BJ (cell line): ENCODE data around the gene OR52A5. TPM values are rescaled to one million over a fixed set of nuclear protein-coding genes. Genes with fewer than 3 reads are reported as not detected.

Source experiments
- CTCF ChIA-PET: fragments of 350-600 bp; formaldehyde crosslinking; extraction: SDS; loops from one replicate; lab custom pipeline; 2021; ENCODE audit warnings: antibody characterized with exemption, inconsistent platforms; lab: Yijun Ruan, JAX
- POLR2A ChIA-PET: fragments of 300-600 bp; sonication (Branson Sonifier 250); formaldehyde crosslinking; extraction: SDS; loops from one replicate; lab custom pipeline; 2021; ENCODE audit warnings: antibody characterized with exemption; lab: Charles Lee
- DNase-seq: peaks from one replicate; pipeline ENCODE4 v3.0.0-alpha.2; 2011; ENCODE audit warnings: low read depth
- H3K27me3 ChIP-seq: 2 replicates; pipeline ENCODE4 v1.6.0; 2011; ENCODE audit warnings: low read length; ENCODE audit not compliant: control insufficient read depth, insufficient read depth
- H3K36me3 ChIP-seq: 2 replicates; pipeline ENCODE4 v1.5.1; 2011; ENCODE audit warnings: low read length; ENCODE audit not compliant: control insufficient read depth, insufficient read depth
- H3K4me3 ChIP-seq: 2 replicates; pipeline ENCODE4 v1.5.1; 2011; ENCODE audit warnings: low read depth, mild to moderate bottlenecking, control low read depth, low read length
- polyA plus RNA-seq: library from polyadenylated mRNA; depleted of rRNA; stranded (reverse); fragments of >200 nt; gene quantifications from 2 replicates; pipeline ENCODE4 v1.2.3, GENCODE V29; 2011; rRNA removed
- TF ChIP-seq, protein P1 (sequence below): IDR thresholded peaks from 2 replicates; pipeline ENCODE4 v1.5.1; 2011; ENCODE audit warnings: low read depth, mild to moderate bottlenecking, control low read depth, inconsistent platforms, low read length, moderate library complexity; ENCODE audit not compliant: insufficient read depth

The OR52A5 gene
- polyA plus RNA-seq, 1 experiment: not detected

DNA sequence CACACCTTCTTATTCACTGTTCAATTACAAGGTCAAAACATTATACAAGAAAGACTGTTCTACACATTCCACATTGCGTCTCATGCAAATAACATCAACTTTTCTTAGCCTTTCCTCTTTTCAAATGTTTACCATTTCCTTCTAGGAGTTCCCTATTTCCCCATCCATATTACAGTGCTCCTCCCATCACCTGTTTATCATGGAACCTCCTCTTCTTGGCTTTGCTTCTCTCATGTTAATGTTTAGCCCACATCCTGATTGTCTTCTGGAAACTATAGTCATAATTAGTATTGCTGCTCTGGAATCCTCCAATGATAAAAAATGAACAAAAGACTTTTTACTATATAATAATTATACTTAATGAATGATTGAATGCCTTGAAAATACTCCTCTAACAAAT is 47.5 kb downstream of the OR52A5 start:
- no peak for DNase-seq
- no peak overlapping the region for H3K4me3 ChIP-seq
- no peaks in the 10 kb centered on the region for H3K27me3 ChIP-seq
- TF ChIP-seq, protein P1, sequence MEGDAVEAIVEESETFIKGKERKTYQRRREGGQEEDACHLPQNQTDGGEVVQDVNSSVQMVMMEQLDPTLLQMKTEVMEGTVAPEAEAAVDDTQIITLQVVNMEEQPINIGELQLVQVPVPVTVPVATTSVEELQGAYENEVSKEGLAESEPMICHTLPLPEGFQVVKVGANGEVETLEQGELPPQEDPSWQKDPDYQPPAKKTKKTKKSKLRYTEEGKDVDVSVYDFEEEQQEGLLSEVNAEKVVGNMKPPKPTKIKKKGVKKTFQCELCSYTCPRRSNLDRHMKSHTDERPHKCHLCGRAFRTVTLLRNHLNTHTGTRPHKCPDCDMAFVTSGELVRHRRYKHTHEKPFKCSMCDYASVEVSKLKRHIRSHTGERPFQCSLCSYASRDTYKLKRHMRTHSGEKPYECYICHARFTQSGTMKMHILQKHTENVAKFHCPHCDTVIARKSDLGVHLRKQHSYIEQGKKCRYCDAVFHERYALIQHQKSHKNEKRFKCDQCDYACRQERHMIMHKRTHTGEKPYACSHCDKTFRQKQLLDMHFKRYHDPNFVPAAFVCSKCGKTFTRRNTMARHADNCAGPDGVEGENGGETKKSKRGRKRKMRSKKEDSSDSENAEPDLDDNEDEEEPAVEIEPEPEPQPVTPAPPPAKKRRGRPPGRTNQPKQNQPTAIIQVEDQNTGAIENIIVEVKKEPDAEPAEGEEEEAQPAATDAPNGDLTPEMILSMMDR: no peak
- ChIA-PET CTCF (interaction anchor here (0.6 kb wide), 1 partner anchor 132 kb away, joined by 4 read pairs; no protein-coding TSS in a partner anchor), POLR2A (no interaction called here)
- no peaks in the 10 kb centered on the region for H3K36me3 ChIP-seq

DNA sequence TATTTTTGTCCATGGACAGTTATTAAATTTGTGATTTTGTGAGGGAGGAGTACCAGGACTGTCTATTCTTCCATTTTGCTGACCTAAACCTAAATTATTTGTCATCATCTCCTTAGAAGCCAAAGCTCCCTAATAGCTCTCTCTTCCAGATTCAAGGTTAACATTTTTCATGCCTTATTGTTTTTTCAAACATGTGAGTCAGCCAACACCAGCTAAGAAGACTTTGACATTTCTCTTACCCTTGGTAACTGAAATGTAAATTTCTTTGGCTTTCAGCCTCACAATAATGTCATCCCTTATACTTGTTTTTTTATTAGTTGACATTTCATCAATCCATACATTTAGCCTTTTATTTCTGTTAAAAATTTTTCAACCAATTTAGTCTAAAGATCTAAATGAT is 49.6 kb downstream of the OR52A5 start:
- ChIA-PET CTCF (no interaction called here), POLR2A (no interaction called here)
- Histone ChIP-seq H3K27me3 (no peaks in the 10 kb centered on the region), H3K4me3 (no peak overlapping the region), H3K36me3 (no peaks in the 10 kb centered on the region)
- TF ChIP-seq, protein P1: no peak
- no peak for DNase-seq

DNA sequence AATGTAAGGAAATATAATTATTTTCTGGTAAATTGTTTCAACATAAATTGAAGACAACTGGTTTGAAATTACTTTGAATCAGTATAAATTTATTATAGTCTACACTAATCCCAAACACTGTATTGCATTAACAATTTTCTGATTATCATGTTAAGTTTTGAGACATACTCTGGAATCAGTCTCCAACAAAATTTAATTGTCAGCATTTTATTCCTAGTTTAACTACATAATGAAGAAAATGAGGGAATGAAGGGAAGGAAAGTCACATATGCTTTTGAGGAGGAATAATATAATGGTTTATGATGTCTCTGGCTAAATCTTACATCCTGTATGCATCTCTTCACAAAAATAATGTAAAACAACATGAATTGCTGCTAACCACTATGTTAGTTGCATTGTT is 54.6 kb downstream of the OR52A5 start:
- ChIA-PET POLR2A (no interaction called here), CTCF (no interaction called here)
- H3K36me3 ChIP-seq: no peaks in the 10 kb centered on the region
- no peaks in the 10 kb centered on the region for H3K27me3 ChIP-seq
- TF ChIP-seq, protein P1: no peak
- no peak overlapping the region for H3K4me3 ChIP-seq
- no peak for DNase-seq

DNA sequence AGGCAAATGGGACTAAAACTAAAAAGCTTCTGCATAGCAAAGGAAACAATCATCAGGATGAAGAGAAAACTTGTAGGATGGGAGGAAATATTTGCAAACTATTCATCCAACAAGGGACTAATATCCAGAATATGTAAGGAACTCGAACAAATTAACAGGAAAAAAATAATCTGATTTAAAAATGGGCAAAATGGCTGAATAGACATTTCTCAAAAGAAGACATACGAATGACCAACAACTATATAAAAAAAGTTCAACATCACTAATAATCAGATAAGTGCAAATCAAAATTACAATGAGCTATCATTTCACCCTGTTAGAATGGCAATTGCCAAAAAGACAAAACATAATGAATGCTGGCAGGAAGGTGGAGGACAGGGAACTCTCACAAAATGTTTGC is 56.8 kb downstream of the OR52A5 start:
- POLR2A ChIA-PET: no interaction called here
- Histone ChIP-seq H3K36me3 (no peaks in the 10 kb centered on the region), H3K27me3 (no peaks in the 10 kb centered on the region), H3K4me3 (no peak overlapping the region)
- CTCF ChIA-PET: no interaction called here
- no peak for DNase-seq
- TF ChIP-seq, protein P1: no peak

Other genes starting within 250 kb of the OR52A5 start
- not detected in 2 replicates for gene OR51A7, start 234.6 kb downstream of the OR52A5 start, polyA plus RNA-seq
- not detected in 2 replicates for gene OR51G2, start 219.0 kb downstream of the OR52A5 start, polyA plus RNA-seq
- gene OR51G1, start 214.0 kb downstream of the OR52A5 start, polyA plus RNA-seq: not detected in 2 replicates
- gene OR51A4, start 190.8 kb downstream of the OR52A5 start, polyA plus RNA-seq: not detected in 2 replicates
- not detected in 2 replicates for gene OR51A2, start 182.6 kb downstream of the OR52A5 start, polyA plus RNA-seq
- gene OR51L1, start 143.5 kb downstream of the OR52A5 start, polyA plus RNA-seq: not detected in 2 replicates
- not detected in 2 replicates for gene OR52J3, start 91.8 kb downstream of the OR52A5 start, polyA plus RNA-seq
- gene OR52E2, start 78.7 kb downstream of the OR52A5 start, polyA plus RNA-seq: not detected in 2 replicates
- not detected in 2 replicates for gene OR52E1, start 68.8 kb downstream of the OR52A5 start, polyA plus RNA-seq
- gene OR52A1, start 16.4 kb upstream of the OR52A5 start, polyA plus RNA-seq: not detected in 2 replicates
- not detected in 2 replicates for gene OR51V1, start 62.3 kb upstream of the OR52A5 start, polyA plus RNA-seq
- not detected in 2 replicates for gene HBB, start 88.7 kb upstream of the OR52A5 start, polyA plus RNA-seq
- gene HBD, start 96.1 kb upstream of the OR52A5 start, polyA plus RNA-seq: 0.56 and 1.0 TPM in 2 replicates
- gene HBG1, start 111.5 kb upstream of the OR52A5 start, polyA plus RNA-seq: not detected in 2 replicates
- not detected in 2 replicates for gene HBG2, start 116.4 kb upstream of the OR52A5 start, polyA plus RNA-seq
- gene HBE1, start 131.6 kb upstream of the OR52A5 start, polyA plus RNA-seq: not detected in 2 replicates
- gene OR51B4, start 163.6 kb upstream of the OR52A5 start, polyA plus RNA-seq: not detected in 2 replicates
- not detected in 2 replicates for gene OR51B2, start 185.9 kb upstream of the OR52A5 start, polyA plus RNA-seq
- 0.05 TPM in 1 of 2 replicates, not detected in the other for gene OR51B5, start 205.2 kb upstream of the OR52A5 start, polyA plus RNA-seq
- not detected in 2 replicates for gene OR51B6, start 213.2 kb upstream of the OR52A5 start, polyA plus RNA-seq
- gene OR51M1, start 245.5 kb upstream of the OR52A5 start, polyA plus RNA-seq: not detected in 2 replicates